CD14-positive monocyte (primary cell): ENCODE measurements around the gene ZC3H11A. TPM values are rescaled to one million over a fixed set of nuclear protein-coding genes. Genes with fewer than 3 reads are reported as not detected.

ENCODE experiments used
- DNase-seq, 3 donors: peaks; one replicate each; pipeline ENCODE4 v3.0.0-alpha.2; 2011 to 2022
- H2AFZ ChIP-seq: 2 replicates; pipeline ENCODE4 v1.6.0; 2012; ENCODE audit warnings: mild to moderate bottlenecking, low read depth, low read length, inconsistent platforms; ENCODE audit not compliant: insufficient read depth, poor library complexity, severe bottlenecking
- H3K27ac ChIP-seq, 2 donors: 1 replicate in 1 of 2; 2 replicates in 1 of 2; pipeline ENCODE4 v1.5.1; 2012 to 2013; ENCODE audit warnings: low read length in 2 of 2, control low read depth in 1 of 2, inconsistent platforms in 1 of 2, low read depth in 1 of 2, mild to moderate bottlenecking in 1 of 2
- H3K27me3 ChIP-seq, 2 donors: one replicate each; pipeline versions ENCODE4 v1.6.0 to v1.6.1; 2011 to 2013; ENCODE audit warnings: low read length in 2 of 2; ENCODE audit not compliant: control insufficient read depth in 2 of 2, insufficient read depth in 2 of 2
- H3K36me3 ChIP-seq, 2 donors: replicated peaks in 1 of 2; 1 replicate in 1 of 2; 2 replicates in 1 of 2; pipeline versions ENCODE4 v1.5.1 to v1.6.1; 2012 to 2013; ENCODE audit warnings: low read length in 2 of 2, control low read depth in 1 of 2, inconsistent platforms in 1 of 2, mild to moderate bottlenecking in 1 of 2; ENCODE audit not compliant: insufficient read depth in 2 of 2, control insufficient read depth in 1 of 2
- H3K4me1 ChIP-seq, 2 donors: 1 replicate in 1 of 2; 2 replicates in 1 of 2; pipeline versions ENCODE4 v1.5.1 to v1.6.1; 2012 to 2013; ENCODE audit warnings: low read length in 2 of 2, control low read depth in 1 of 2, inconsistent platforms in 1 of 2, mild to moderate bottlenecking in 1 of 2, moderate library complexity in 1 of 2; ENCODE audit not compliant: insufficient read depth in 2 of 2, control insufficient read depth in 1 of 2
- H3K4me2 ChIP-seq: replicated peaks from 2 replicates; pipeline ENCODE3; 2012; ENCODE audit warnings: low read length, moderate library complexity, mild to moderate bottlenecking; ENCODE audit not compliant: poor library complexity, severe bottlenecking; ENCODE audit errors: extremely low read depth
- H3K4me3 ChIP-seq, 3 experiments: fragments of 200-600 bp in 1 of 3; sonication (generic) in 1 of 3; replicated peaks in 1 of 3; 1 replicate in 2 of 3; 2 replicates in 1 of 3; pipeline ENCODE4 v1.5.1; 2011 to 2013; ENCODE audit warnings: low read length in 3 of 3, mild to moderate bottlenecking in 3 of 3, control low read depth in 2 of 3, low read depth in 2 of 3, inconsistent platforms in 1 of 3, moderate library complexity in 1 of 3
- H3K79me2 ChIP-seq: 2 replicates; pipeline ENCODE4 v1.6.0; 2012; ENCODE audit warnings: mild to moderate bottlenecking, control low read depth, inconsistent platforms, low read length, moderate library complexity; ENCODE audit not compliant: insufficient read depth
- H3K9ac ChIP-seq: 2 replicates; pipeline ENCODE4 v1.6.0; 2017; ENCODE audit warnings: low read length, mild to moderate bottlenecking; ENCODE audit not compliant: insufficient read depth, poor library complexity, severe bottlenecking
- H3K9me3 ChIP-seq, 2 donors: replicated peaks in 1 of 2; 1 replicate in 1 of 2; 2 replicates in 1 of 2; pipeline versions ENCODE4 v1.5.1 to v1.6.1; 2012 to 2013; ENCODE audit warnings: low read length in 2 of 2, control low read depth in 1 of 2; ENCODE audit not compliant: control insufficient read depth in 1 of 2, insufficient read depth in 1 of 2
- H4K20me1 ChIP-seq: 2 replicates; pipeline ENCODE4 v1.6.0; 2012; ENCODE audit warnings: mild to moderate bottlenecking, low read length, control low read depth, moderate library complexity; ENCODE audit not compliant: insufficient read depth
- H3K27ac Mint-ChIP-seq, 7 donors: one replicate each; pipeline ENCODE4 v1.8.0; 2020; ENCODE audit warnings: mild to moderate bottlenecking in 7 of 7, mixed read lengths in 7 of 7, moderate library complexity in 6 of 7, inconsistent platforms in 2 of 7
- H3K27me3 Mint-ChIP-seq, 3 donors: one replicate each; pipeline ENCODE4 v1.8.0; 2021 to 2022; ENCODE audit warnings: low read depth in 3 of 3, mild to moderate bottlenecking in 3 of 3, mixed read lengths in 3 of 3, moderate library complexity in 3 of 3, inconsistent platforms in 1 of 3
- H3K36me3 Mint-ChIP-seq, 2 donors: one replicate each; pipeline ENCODE4 v1.8.0; 2020; ENCODE audit warnings: mixed read lengths in 2 of 2, inconsistent platforms in 1 of 2, mild to moderate bottlenecking in 1 of 2
- H3K4me1 Mint-ChIP-seq: one replicate; pipeline ENCODE4 v1.8.0; 2020; ENCODE audit warnings: mild to moderate bottlenecking, mixed read lengths
- H3K4me3 Mint-ChIP-seq, 2 donors: one replicate each; pipeline ENCODE4 v1.8.0; 2020; ENCODE audit warnings: mild to moderate bottlenecking in 2 of 2, mixed read lengths in 2 of 2, moderate library complexity in 1 of 2
- H3K9me3 Mint-ChIP-seq, 7 donors: one replicate each; pipeline ENCODE4 v1.8.0; 2020 to 2022; ENCODE audit warnings: mixed read lengths in 7 of 7, mild to moderate bottlenecking in 6 of 7, moderate library complexity in 6 of 7, inconsistent platforms in 2 of 7
- CTCF ChIP-seq: fragments of 200-600 bp; IDR thresholded peaks from one replicate; pipeline ENCODE4 v1.8.0; 2022; ENCODE audit warnings: antibody characterized with exemption, mild to moderate bottlenecking
- WGBS: methylation state at CpG from one replicate; pipeline ENCODE4 v1.1.5; 2013; ENCODE audit warnings: missing lambda C conversion rate; ENCODE audit not compliant: insufficient coverage; 5-methylcytosine and 5-hydroxymethylcytosine counted together
- intact Hi-C, 2 donors: fragments of 100-400 bp; cut with micrococcal nuclease; formaldehyde crosslinking; loops; one replicate each; pipeline versions ENCODE4 v1.15.0 to v1.15.1; 2023
- polyA plus RNA-seq, 3 donors: library from polyadenylated mRNA; depleted of rRNA in 1 of 3; unstranded in 2 of 3; stranded (reverse) in 1 of 3; fragments of 300-500 nt in 2 of 3; fragments of >200 nt in 1 of 3; fragmentation: Illumina TruSeq in 2 of 3; gene quantifications; 1 replicate in 2 of 3; 2 replicates in 1 of 3; pipeline ENCODE4 v1.2.3, GENCODE V29; 2012 to 2021

The ZC3H11A gene
- polyA plus RNA-seq, 3 donors = 17.8 to 59.0 (median 23.2) TPM

GRCh38 chr1:203813581-203814341 is 18.3 kb downstream of the ZC3H11A start:
- intact Hi-C loops = no loop called here
- Mint-ChIP-seq H3K27ac (peak overlapping the region in 4 of 7 donors; percentile 27 to 57 (median 40)), H3K4me1 (peaks cover 1% of the 10 kb centered on the region), H3K4me3 (no peak overlapping the region), H3K27me3 (no peaks in the 10 kb centered on the region), H3K36me3 (peaks cover 55 to 76% of the 10 kb centered on the region in 2 donors), H3K9me3 (no peaks in the 10 kb centered on the region)
- WGBS = no CpG with 5 or more reads among the region's 2 CpGs
- no peak overlapping the region for H3K4me3 ChIP-seq
- no peak for DNase-seq
- no peak overlapping the region for H3K4me2 ChIP-seq
- peaks cover 35 to 93% of the 10 kb centered on the region in 2 donors for H3K36me3 ChIP-seq
- no peak overlapping the region for H3K27ac ChIP-seq
- no peaks in the 10 kb centered on the region for H3K9me3 ChIP-seq
- H3K27me3 ChIP-seq = no peaks in the 10 kb centered on the region
- no peak overlapping the region for H3K9ac ChIP-seq
- peaks cover 94% of the 10 kb centered on the region for H4K20me1 ChIP-seq
- H2AFZ ChIP-seq = no peak overlapping the region
- no peaks in the 10 kb centered on the region for H3K4me1 ChIP-seq
- peaks cover 77% of the 10 kb centered on the region for H3K79me2 ChIP-seq
- TF ChIP-seq CTCF = no peak

GRCh38 chr1:203818399-203818798 is 23.0 kb downstream of the ZC3H11A start:
- Histone ChIP-seq H3K27ac (no peak overlapping the region), H3K27me3 (no peaks in the 10 kb centered on the region), H3K9ac (no peak overlapping the region), H3K4me3 (no peak overlapping the region), H4K20me1 (peaks cover 83% of the 10 kb centered on the region), H2AFZ (no peak overlapping the region), H3K79me2 (peaks cover 64% of the 10 kb centered on the region), H3K4me1 (no peaks in the 10 kb centered on the region), H3K36me3 (peaks cover 73 to 98% of the 10 kb centered on the region in 2 donors), H3K4me2 (no peak overlapping the region), H3K9me3 (no peaks in the 10 kb centered on the region)
- Mint-ChIP-seq H3K27ac (no peak overlapping the region), H3K4me3 (no peak overlapping the region), H3K27me3 (no peaks in the 10 kb centered on the region), H3K9me3 (no peaks in the 10 kb centered on the region), H3K4me1 (peaks cover 1% of the 10 kb centered on the region), H3K36me3 (peaks cover 71 to 80% of the 10 kb centered on the region in 2 donors)
- TF ChIP-seq CTCF = no peak
- DNase-seq = no peak
- WGBS = 94% methylated on average over 3 of the region's 6 CpGs
- intact Hi-C loops = no loop called here
